H1 (cell line): Measurements from ENCODE around the gene EXD3. TPM values are rescaled to one million over a fixed set of nuclear protein-coding genes. Genes with fewer than 3 reads are reported as not detected.

ENCODE experiments used
- BACH1 ChIP-seq: IDR thresholded peaks from 2 replicates; pipeline ENCODE4 v1.6.1; 2012; ENCODE audit warnings: low read length, improper control_type of control experiment
- BRCA1 ChIP-seq: IDR thresholded peaks from 2 replicates; pipeline ENCODE4 v1.6.1; 2012; ENCODE audit warnings: low read depth, low read length, improper control_type of control experiment
- CBX5 ChIP-seq: fragments of 300-800, 300-1000 bp; sonication (generic); IDR thresholded peaks from 2 replicates; pipeline ENCODE4 v1.7.1; 2016; ENCODE audit warnings: antibody characterized with exemption, low read length, low read depth
- CHD1 ChIP-seq: IDR thresholded peaks from 2 replicates; pipeline ENCODE4 v1.6.1; 2012; ENCODE audit warnings: low read depth, low read length, improper control_type of control experiment
- CHD2 ChIP-seq: IDR thresholded peaks from 2 replicates; pipeline ENCODE4 v1.6.1; 2012; ENCODE audit warnings: low read length, improper control_type of control experiment
- EP300 ChIP-seq, 2 experiments: IDR thresholded peaks; 1 replicate in 1 of 2; 2 replicates in 1 of 2; pipeline ENCODE4 v1.6.1; 2011 to 2012; ENCODE audit warnings: low read depth in 2 of 2, low read length in 2 of 2, mild to moderate bottlenecking in 2 of 2, borderline replicate concordance in 1 of 2, inconsistent platforms in 1 of 2, moderate library complexity in 1 of 2
- HDAC2 ChIP-seq, 2 experiments: fragments of 300-600 bp in 1 of 2; sonication (generic) in 1 of 2; IDR thresholded peaks; 2 replicates each; pipeline ENCODE4 v1.6.1; 2011 to 2012; ENCODE audit warnings: low read depth in 2 of 2, low read length in 2 of 2, mild to moderate bottlenecking in 2 of 2, moderate library complexity in 2 of 2, borderline replicate concordance in 1 of 2, inconsistent platforms in 1 of 2
- POU5F1 ChIP-seq: IDR thresholded peaks from 2 replicates; pipeline ENCODE4 v1.6.1; 2011; ENCODE audit warnings: low read depth, mild to moderate bottlenecking, low read length, moderate library complexity
- RBBP5 ChIP-seq: IDR thresholded peaks from 2 replicates; pipeline ENCODE4 v1.7.1; 2012; ENCODE audit warnings: low read depth, mild to moderate bottlenecking, inconsistent platforms, low read length, moderate library complexity, borderline replicate concordance
- RXRA ChIP-seq: IDR thresholded peaks from 2 replicates; pipeline ENCODE4 v1.6.1; 2011; ENCODE audit warnings: low read depth, mild to moderate bottlenecking, low read length, moderate library complexity; ENCODE audit not compliant: insufficient read depth
- SIX5 ChIP-seq: IDR thresholded peaks from 2 replicates; pipeline ENCODE4 v1.6.1; 2011; ENCODE audit warnings: mild to moderate bottlenecking, low read depth, low read length
- SP4 ChIP-seq: IDR thresholded peaks from 2 replicates; pipeline ENCODE4 v1.6.1; 2012; ENCODE audit warnings: low read length, inconsistent platforms
- SRF ChIP-seq: IDR thresholded peaks from 2 replicates; pipeline ENCODE4 v1.6.1; 2011; ENCODE audit warnings: mild to moderate bottlenecking, low read depth, low read length, moderate library complexity
- TAF7 ChIP-seq: optimal IDR thresholded peaks from 2 replicates; pipeline ENCODE3; 2011; ENCODE audit warnings: low read depth, mild to moderate bottlenecking, inconsistent platforms, low read length, moderate library complexity, borderline replicate concordance
- ZNF274 ChIP-seq: IDR thresholded peaks from 2 replicates; pipeline ENCODE4 v1.7.0; 2012; ENCODE audit warnings: low read length, borderline replicate concordance; ENCODE audit errors: extremely low read depth
- polyA plus RNA-seq, 7 experiments: library from polyadenylated mRNA; depleted of rRNA in 3 of 7; stranded (reverse) in 5 of 7; unstranded in 2 of 7; fragments of >200 nt in 5 of 7; fragments of 200-250 nt in 2 of 7; gene quantifications; 1 replicate in 5 of 7; 2 replicates in 1 of 7; 4 replicates in 1 of 7; pipeline versions ENCODE4 v1.2.1 to v1.2.3, GENCODE V29; 2011 to 2013; ENCODE audit warnings: missing spikeins in 2 of 7, mixed read lengths in 2 of 7
- total RNA-seq: library from RNA; stranded (reverse); fragmentation: NEBNext Ultra II Directional; extraction: Animal tissue kit (Norgen Biotek cat#: 25700); gene quantifications from 2 replicates; pipeline ENCODE4 v1.2.1, GENCODE V29; 2021
- TF ChIP-seq, protein P1 (sequence below): IDR thresholded peaks from 2 replicates; pipeline ENCODE4 v1.6.1; 2012; ENCODE audit warnings: inconsistent platforms
- TF ChIP-seq, protein P2 (sequence below): IDR thresholded peaks from 2 replicates; pipeline ENCODE4 v1.6.1; 2011; ENCODE audit warnings: low read length, improper control_type of control experiment

The EXD3 gene
- total and polyA plus RNA-seq, 2 of the 8 experiments (the other 6 are each of a cell fraction or from before 2014, with no cell fraction given) = 7.2 to 9.4 TPM

DNA sequence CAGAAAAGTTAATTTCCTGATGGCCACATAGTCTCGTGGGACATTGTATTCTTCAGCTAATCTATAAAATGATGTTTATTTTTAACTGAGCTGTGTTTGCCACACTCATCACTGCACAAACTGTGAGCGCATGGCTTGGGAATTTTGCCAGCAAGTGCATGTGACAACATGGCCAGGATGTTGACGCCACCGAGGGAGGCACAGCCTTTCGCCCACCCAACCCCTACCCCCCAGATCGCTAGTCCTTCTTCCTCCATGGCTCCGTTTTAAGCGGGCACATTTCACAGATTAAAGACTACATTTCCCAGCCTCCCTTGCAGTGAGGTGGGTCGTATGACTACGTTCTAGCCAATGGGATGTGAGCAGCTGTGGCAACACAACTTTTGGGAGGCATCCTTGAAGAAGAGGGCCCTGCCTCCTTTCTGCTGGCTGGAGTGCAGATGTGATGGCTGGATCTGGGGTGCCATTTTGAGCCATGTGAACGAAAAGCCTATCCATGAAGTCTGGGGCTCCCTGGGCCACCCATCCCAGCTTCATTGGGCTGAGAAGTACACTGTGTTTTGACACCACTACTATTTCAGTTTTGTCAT, 128.8 kb downstream of the EXD3 start (continued):
- TF ChIP-seq TAF7 (no peak), SIX5 (peak; percentile 67), POU5F1 (no peak), CHD1 (no peak), BACH1 (no peak), SP4 (no peak), RXRA (no peak), HDAC2 (IDR thresholded peaks at IDR 0.05; ENCODE audit: borderline replicate concordance in 1 of 2, low read depth in 2 of 2, low read length in 2 of 2) (peak in 1 of 2 experiments; percentile 92; a peak in 1 of 4 replicates), CHD2 (0 out of 2 replicates have a peak, but pooled peaks have one; percentile 22), CBX5 (no peak), ZNF274 (no peak), SRF (no peak), RBBP5 (no peak), EP300 (IDR thresholded peaks at IDR 0.05; ENCODE audit: borderline replicate concordance in 1 of 2, low read depth in 2 of 2, low read length in 2 of 2) (no peak), BRCA1 (no peak)
- TF ChIP-seq, protein P1, sequence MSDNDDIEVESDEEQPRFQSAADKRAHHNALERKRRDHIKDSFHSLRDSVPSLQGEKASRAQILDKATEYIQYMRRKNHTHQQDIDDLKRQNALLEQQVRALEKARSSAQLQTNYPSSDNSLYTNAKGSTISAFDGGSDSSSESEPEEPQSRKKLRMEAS = peak; percentile 5; the same call in 1 of the 2 replicates
- TF ChIP-seq, protein P2, sequence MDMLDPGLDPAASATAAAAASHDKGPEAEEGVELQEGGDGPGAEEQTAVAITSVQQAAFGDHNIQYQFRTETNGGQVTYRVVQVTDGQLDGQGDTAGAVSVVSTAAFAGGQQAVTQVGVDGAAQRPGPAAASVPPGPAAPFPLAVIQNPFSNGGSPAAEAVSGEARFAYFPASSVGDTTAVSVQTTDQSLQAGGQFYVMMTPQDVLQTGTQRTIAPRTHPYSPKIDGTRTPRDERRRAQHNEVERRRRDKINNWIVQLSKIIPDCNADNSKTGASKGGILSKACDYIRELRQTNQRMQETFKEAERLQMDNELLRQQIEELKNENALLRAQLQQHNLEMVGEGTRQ = peak; percentile 73
